HG02642 (cell line): ENCODE measurements around the gene P2RX6.
"Not testable (repeated sequence)": the region's sequence is repeated elsewhere in the genome, so short reads cannot be mapped to it uniquely, and the experiment has no call there.

Source experiments
- ATAC-seq: cut with Tn5 transposase; IDR thresholded peaks from one replicate; pipeline ENCODE4 v1.9.1; 2021; ENCODE audit warnings: mild to moderate bottlenecking; ENCODE audit not compliant: unreplicated experiment, poor library complexity

P2RX6 gene

GRCh38 chr22:21030032-21030431, 15.1 kb downstream of the P2RX6 start:
- ATAC-seq = no peak

DNA sequence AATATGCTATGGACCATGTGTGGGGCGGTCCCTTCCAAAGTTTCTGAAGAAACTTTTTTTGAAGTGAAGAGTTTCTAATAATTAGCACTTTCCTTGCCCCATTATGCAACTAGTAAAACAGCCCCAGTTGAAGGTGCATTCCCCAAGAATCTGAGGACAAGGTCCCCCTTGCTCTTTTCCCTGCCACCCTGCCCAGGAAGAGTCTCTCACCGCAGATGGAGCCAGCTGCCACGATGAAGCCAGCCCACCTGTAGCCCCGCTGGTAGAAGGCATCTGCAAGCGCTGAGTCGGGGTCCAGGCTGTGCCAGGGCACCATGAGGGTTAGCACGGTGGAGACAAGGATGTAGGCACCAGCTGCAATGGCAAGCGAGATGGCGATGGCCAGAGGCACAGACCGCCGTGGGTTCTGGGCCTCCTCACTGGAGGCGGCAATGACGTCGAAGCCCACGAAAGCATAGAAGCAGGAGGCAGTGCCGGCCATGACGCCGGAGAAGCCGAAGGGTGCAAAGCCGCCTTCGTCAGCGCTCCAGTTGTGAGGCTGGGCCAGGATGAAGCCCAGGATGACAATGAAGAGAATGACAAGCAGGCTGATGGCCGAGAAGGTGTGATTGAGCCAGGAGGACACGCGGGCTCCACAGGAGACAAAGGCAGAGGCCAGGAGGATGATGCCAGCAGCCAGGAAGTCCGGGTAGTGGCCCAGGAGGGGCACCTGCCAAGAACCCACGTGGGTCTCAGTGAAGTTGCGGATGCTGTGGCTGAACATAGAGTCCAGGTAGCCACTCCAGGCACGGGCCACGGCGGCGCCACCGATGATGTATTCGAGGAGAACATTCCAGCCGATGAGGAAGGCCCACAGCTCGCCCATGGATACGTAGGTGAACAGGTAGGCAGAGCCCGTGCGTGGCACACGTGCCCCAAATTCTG, 15.9 kb downstream of the P2RX6 start:
- no peak for ATAC-seq

GRCh38 chr22:21031545-21032036, 16.6 kb downstream of the P2RX6 start:
- ATAC-seq = no peak

GRCh38 chr22:21032037-21032867, 17.3 kb downstream of the P2RX6 start, which contains the start of gene SLC7A4:
Gene SLC7A4, minus strand, starts transcription at chr22:21032561. Its CDS starts 749 bp downstream, at chr22:21031812.
- no peak for ATAC-seq

- no peak for ATAC-seq
Observed at GRCh38 chr22:21032868-21033688, 18.1 kb downstream of the P2RX6 start.

- ATAC-seq = no peak
Observed at GRCh38 chr22:21033895-21034294, 18.9 kb downstream of the P2RX6 start.

DNA sequence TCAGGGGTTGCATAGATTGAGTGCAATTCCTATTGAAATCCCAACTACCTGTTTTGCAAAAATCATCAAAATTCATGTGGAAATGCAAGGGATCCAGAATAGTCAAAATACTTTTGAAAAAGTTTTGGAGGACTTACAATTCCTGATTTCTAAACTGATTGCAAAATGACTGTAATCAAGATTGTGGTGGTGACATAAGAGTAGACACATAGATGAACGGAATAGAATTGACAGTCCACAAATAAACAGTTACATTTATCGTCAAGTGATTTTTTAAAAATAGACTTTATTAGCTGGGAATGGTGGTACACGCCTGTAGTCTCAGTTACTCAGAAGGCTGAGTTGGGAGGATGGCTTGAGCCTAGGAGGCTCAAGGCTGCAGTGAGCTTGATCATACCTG, 20.0 kb downstream of the P2RX6 start:
- ATAC-seq = no peak

GRCh38 chr22:21038405-21038804, 23.4 kb downstream of the P2RX6 start:
- no peak for ATAC-seq

DNA sequence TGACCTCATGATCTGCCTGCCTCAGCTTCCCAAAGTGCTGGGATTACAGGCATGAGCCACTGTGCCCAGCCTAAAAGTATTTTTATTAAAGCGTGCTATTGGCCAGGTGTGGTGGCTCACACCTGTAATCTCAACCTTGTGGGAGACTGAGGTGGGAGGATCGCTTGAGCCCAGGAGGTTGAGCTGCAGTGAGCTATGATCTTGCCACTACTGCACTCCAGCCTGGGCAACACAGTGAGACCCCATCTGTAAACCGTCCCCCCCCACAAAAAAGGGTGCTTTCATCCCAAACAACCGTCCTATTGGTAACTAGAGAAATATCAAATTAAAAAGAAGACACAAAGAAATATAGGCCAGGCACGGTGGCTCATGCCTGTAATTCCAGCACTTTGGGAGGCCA, 24.2 kb downstream of the P2RX6 start:
- not testable (repeated sequence) for ATAC-seq

DNA sequence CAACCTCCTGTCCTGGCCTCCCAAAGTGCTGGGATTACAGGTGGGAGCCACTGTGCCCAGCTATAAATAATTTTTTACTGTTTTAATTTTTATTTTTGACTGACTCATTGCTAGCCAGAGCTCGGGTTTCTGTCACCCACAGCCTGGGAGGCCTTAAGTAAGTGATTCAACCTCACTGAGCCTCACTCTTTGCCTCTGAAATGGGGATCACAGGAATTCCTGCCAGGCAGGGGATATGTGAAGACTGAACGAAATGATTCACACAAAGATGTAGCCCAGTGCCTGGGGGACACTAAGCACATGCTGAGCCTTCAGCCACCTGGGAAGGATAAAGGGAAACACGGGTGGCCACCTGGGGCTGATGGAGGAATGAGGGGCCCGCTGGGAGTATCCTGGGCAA, 27.0 kb downstream of the P2RX6 start:
- no peak for ATAC-seq

DNA sequence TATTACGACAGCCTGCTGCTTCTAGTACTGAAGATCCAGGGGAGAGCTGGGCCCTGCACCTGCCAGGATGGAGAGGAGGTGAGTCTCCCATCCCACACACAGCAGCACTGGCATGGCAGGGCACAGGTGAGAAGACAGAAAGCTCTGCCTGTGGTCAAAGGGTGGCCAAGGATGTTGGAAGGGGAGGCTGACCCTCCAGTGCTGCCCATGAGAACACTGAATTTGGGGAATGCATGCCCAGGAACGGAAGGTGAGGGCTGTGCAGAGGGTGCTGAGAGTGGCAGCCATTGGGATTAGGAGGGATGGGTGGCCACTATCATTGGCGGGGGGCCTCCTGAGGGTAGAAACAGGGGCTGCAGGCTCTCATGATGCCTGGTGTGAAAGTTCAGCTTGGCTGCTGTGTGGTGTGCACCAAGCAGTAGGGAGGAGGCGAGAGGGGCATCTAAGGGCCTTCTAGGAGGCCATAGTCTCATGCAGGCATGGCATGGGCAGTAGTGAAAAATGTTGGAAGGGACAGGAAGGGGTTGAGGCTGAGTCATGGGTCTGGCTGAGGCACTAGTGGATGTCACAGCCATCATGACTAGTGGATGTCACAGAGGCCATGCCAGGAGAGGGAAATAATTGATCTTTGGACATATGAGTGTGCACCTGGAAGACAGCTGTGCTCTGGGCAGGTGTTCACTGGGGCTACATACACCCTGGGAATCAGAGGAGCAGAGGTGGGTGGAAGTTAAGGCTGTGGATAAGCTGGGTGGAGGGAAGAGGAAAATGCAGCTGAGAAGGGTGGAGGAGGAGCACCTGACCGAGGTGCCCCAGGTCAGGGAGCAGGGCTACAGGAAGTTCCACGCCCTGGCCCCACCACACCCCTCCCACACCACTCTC, 28.3 kb downstream of the P2RX6 start:
- no peak for ATAC-seq

- no peak for ATAC-seq
Observed at GRCh38 chr22:21043860-21044535, 29.0 kb downstream of the P2RX6 start.

- ATAC-seq = no peak
Observed at GRCh38 chr22:21044931-21045584, 30.1 kb downstream of the P2RX6 start.

- ATAC-seq = peak; percentile 77
Observed at GRCh38 chr22:21045585-21046294, 30.8 kb downstream of the P2RX6 start, which contains the start of gene LRRC74B. Gene LRRC74B, plus strand, starts transcription at chr22:21045946. Its CDS starts 41 bp downstream, at chr22:21045987.

DNA sequence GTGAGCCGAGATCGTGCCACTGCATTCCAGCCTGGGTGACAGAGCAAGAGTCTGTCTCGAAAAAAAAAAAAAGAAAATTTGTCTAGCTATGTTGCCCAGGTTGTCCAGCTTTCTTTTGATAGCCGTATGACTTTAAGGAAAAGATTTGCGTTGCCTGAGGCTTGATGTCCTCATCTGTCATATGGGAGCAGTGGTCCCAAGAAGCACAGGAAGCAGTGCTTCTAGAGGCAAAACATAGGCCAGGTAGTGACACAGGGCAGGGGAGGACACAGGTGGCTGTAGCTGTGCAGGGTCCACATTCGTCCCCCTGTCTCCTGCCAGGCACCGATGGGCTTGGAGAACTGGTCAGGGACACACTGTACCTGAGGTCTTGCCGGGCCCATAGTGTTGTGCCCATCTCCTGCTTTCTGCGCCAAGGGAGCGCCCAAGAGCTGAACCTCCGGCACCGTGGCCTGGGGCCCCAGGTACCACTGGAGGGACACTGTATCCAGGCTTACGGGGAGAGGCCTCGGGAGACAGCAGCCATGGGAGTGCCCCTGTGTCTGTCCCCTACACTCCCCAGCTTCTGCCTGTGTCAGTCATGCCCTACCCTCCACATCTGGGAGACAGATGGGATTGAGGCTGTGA, 32.2 kb downstream of the P2RX6 start:
- ATAC-seq = no peak

GRCh38 chr22:21047730-21048129, 32.8 kb downstream of the P2RX6 start:
- ATAC-seq = no peak

GRCh38 chr22:21048448-21048847, 33.5 kb downstream of the P2RX6 start:
- ATAC-seq = not testable (repeated sequence)
